MM.1S (cell line): ENCODE measurements around the gene NCS1.

Source experiments
- DNase-seq: peaks from one replicate; pipeline ENCODE4 v3.0.0-alpha.2; 2015
- H2AFZ ChIP-seq: fragments of 300-600 bp; sonication (generic); 2 replicates; pipeline ENCODE4 v1.6.0; 2016; ENCODE audit warnings: antibody characterized with exemption, low read length
- H3F3A ChIP-seq: fragments of 300-600 bp; sonication (generic); 2 replicates; pipeline ENCODE4 v1.6.1; 2016; ENCODE audit warnings: mild to moderate bottlenecking, antibody characterized with exemption, low read length, moderate library complexity, mixed read lengths; ENCODE audit not compliant: insufficient read depth
- H3K27ac ChIP-seq: fragments of 300-600 bp; sonication (generic); 2 replicates; pipeline ENCODE4 v1.5.1; 2016; ENCODE audit warnings: mild to moderate bottlenecking, low read length
- H3K27me3 ChIP-seq: fragments of 300-600 bp; sonication (generic); replicated peaks from 2 replicates; pipeline ENCODE4 v1.6.0; 2016; ENCODE audit warnings: low read length; ENCODE audit not compliant: insufficient read depth
- H3K36me3 ChIP-seq: fragments of 300-600 bp; sonication (generic); replicated peaks from 2 replicates; pipeline ENCODE4 v1.6.1; 2016; ENCODE audit warnings: mild to moderate bottlenecking, low read length, mixed read lengths; ENCODE audit not compliant: insufficient read depth
- H3K4me1 ChIP-seq: fragments of 300-600 bp; sonication (generic); 2 replicates; pipeline ENCODE4 v1.6.1; 2016; ENCODE audit warnings: low read length, mixed read lengths
- H3K4me2 ChIP-seq: fragments of 300-600 bp; sonication (generic); 2 replicates; pipeline ENCODE4 v1.6.0; 2016; ENCODE audit warnings: low read depth, low read length
- H3K4me3 ChIP-seq: fragments of 300-600 bp; sonication (generic); 2 replicates; pipeline ENCODE4 v1.5.1; 2016; ENCODE audit warnings: low read length, mixed read lengths
- H3K79me2 ChIP-seq: fragments of 300-600 bp; sonication (generic); 2 replicates; pipeline ENCODE4 v1.6.1; 2016; ENCODE audit warnings: mixed run types, low read length, mixed read lengths
- H3K9ac ChIP-seq: fragments of 300-600 bp; sonication (generic); 2 replicates; pipeline ENCODE4 v1.6.1; 2016; ENCODE audit warnings: low read length, mixed read lengths
- H3K9me2 ChIP-seq: fragments of 300-600 bp; sonication (generic); replicated peaks from 2 replicates; pipeline ENCODE4 v1.6.1; 2016; ENCODE audit warnings: mild to moderate bottlenecking, low read length, mixed read lengths; ENCODE audit not compliant: insufficient read depth
- H3K9me3 ChIP-seq: fragments of 300-600 bp; sonication (generic); replicated peaks from 2 replicates; pipeline ENCODE4 v1.6.1; 2016; ENCODE audit warnings: mild to moderate bottlenecking, low read length, mixed read lengths; ENCODE audit not compliant: insufficient read depth
- H4K20me1 ChIP-seq: fragments of 300-600 bp; sonication (generic); 2 replicates; pipeline ENCODE4 v1.6.1; 2016; ENCODE audit warnings: mild to moderate bottlenecking, low read length, moderate library complexity, mixed read lengths; ENCODE audit not compliant: insufficient read depth
- EZH2 ChIP-seq: fragments of 300-600 bp; sonication (generic); optimal IDR thresholded peaks from 2 replicates; pipeline ENCODE3; 2017; ENCODE audit warnings: low read depth, mild to moderate bottlenecking, antibody characterized with exemption, low read length, mixed read lengths
- EZH2phosphoT487 ChIP-seq: fragments of 300-600 bp; sonication (generic); IDR thresholded peaks from 2 replicates; pipeline ENCODE4 v1.6.1; 2018; ENCODE audit warnings: antibody characterized with exemption, low read length
- TF ChIP-seq, protein P1 (sequence below): fragments of 300-600 bp; sonication (generic); IDR thresholded peaks from 2 replicates; pipeline ENCODE4 v1.5.1; 2016; ENCODE audit warnings: antibody characterized with exemption, low read length, mixed read lengths

NCS1 gene

DNA sequence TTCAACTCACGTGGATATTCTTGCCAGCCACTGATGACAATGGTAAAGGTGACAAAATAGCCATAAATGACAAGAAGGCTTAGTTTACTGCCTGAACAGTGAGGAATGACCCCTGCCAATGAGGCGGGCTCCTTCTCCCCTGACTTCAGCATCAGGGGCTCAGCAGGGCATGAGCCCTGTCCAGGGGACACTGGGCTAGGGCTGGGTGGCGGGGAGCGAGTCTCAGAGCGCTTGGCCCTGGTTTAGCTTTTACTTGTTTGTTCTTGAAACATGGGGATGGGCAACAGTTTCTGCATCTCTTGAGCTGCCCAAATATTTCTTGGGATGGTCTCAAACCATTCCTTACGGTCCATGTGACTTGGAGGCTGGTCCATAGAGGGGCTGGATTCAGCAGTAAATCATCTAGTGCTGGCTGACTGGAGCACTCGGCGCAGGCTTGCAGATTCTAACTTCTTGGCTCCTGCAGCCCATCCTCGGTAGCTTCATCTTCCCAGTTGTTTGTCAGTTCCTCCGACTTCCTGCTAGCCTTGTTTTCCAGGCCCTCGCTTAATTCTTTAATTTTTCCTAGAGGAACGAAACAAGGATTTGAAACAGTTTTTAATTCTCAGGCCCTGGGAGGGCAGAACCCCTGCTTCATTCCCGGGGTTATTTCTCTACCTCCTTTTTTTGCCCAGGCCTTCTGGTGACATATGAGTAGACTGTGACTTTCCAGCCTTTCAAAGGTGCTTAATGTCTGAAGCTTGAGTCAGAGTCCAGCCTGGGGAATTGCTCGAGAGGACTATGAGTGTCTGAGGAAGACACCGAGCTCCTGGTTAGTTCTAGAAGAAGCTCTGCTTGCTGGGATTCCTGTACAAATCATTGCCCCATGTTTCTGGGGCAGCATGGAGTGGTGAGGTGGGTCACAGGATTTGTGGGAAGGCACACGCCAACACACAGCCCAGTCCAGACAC lies 88.9 kb downstream of the NCS1 start:
- Histone ChIP-seq H3K4me3 (no peak overlapping the region), H3K9me2 (no peaks in the 10 kb centered on the region), H3K27ac (no peak overlapping the region), H3K79me2 (no peaks in the 10 kb centered on the region), H3K9ac (no peak overlapping the region), H3K4me2 (no peak overlapping the region), H3K4me1 (no peaks in the 10 kb centered on the region), H2AFZ (no peak overlapping the region), H3K9me3 (no peaks in the 10 kb centered on the region), H3F3A (no peaks in the 10 kb centered on the region), H3K27me3 (peaks cover 88% of the 10 kb centered on the region), H4K20me1 (no peaks in the 10 kb centered on the region), H3K36me3 (no peaks in the 10 kb centered on the region)
- DNase-seq = no peak
- TF ChIP-seq EZH2 = no peak
- TF ChIP-seq, protein P1, sequence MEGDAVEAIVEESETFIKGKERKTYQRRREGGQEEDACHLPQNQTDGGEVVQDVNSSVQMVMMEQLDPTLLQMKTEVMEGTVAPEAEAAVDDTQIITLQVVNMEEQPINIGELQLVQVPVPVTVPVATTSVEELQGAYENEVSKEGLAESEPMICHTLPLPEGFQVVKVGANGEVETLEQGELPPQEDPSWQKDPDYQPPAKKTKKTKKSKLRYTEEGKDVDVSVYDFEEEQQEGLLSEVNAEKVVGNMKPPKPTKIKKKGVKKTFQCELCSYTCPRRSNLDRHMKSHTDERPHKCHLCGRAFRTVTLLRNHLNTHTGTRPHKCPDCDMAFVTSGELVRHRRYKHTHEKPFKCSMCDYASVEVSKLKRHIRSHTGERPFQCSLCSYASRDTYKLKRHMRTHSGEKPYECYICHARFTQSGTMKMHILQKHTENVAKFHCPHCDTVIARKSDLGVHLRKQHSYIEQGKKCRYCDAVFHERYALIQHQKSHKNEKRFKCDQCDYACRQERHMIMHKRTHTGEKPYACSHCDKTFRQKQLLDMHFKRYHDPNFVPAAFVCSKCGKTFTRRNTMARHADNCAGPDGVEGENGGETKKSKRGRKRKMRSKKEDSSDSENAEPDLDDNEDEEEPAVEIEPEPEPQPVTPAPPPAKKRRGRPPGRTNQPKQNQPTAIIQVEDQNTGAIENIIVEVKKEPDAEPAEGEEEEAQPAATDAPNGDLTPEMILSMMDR = no peak
- no peak for TF ChIP-seq EZH2phosphoT487

DNA sequence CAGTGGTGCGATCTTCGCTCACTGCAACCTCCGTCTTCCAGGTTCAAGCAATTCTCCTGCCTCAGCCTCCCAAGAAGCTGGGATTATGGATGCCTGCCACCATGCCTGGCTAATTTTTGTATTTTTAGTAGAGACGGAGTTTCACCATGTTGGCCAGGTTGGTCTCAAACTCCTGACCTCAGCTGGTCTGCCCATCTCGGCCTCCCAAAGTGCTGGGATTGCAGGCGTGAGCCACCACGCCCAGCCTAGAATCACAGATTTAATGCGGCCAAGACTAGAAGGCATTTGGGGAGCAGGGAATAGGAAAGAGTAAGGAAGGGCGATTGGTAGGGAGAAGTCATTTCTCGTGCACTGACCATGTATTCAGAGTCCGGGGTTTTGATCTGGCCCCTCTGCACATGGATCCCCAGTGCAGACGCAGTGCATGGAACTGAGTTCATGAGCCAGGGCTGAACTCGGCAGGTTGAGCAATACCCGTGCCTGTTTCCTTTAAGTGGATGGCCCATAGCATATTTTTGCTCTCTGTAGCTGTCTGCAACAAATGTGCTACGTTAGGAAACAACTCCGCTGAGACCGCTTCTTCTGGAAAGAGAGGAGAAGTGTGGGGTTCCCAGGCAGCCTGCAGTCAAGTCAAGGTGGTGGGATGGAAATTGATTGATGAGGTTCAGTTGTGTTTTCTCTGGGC lies 90.0 kb downstream of the NCS1 start:
- TF ChIP-seq, protein P1 = no peak
- TF ChIP-seq EZH2 (no peak), EZH2phosphoT487 (no peak)
- Histone ChIP-seq H3K27me3 (peaks cover 96% of the 10 kb centered on the region), H3K36me3 (no peaks in the 10 kb centered on the region)

DNA sequence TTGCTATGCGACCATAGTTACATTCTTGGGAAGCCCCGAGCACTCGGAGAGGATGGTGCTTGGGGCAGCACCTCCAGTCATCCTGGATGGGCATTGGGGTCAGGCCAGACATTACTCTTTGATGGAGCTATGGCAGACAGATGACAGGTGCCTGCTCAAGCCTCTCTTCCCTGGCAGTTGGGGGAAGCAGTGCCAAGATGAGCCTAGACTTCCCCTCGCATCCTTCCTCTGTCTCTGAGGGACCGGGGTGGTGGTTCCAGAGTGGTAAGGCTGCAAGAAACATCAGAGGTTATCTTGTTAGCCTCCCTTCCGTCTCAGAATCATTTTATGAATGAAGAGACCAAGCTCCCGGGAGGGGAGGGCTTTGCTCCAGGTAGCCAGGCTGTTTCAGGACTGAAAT lies 90.6 kb downstream of the NCS1 start:
- H3K4me1 ChIP-seq = no peaks in the 10 kb centered on the region
- no peaks in the 10 kb centered on the region for H3K9me3 ChIP-seq
- no peak overlapping the region for H3K4me2 ChIP-seq
- no peaks in the 10 kb centered on the region for H3F3A ChIP-seq
- no peaks in the 10 kb centered on the region for H3K79me2 ChIP-seq
- H3K27me3 ChIP-seq = peaks cover 98% of the 10 kb centered on the region
- no peaks in the 10 kb centered on the region for H3K9me2 ChIP-seq
- no peak overlapping the region for H2AFZ ChIP-seq
- H3K36me3 ChIP-seq = no peaks in the 10 kb centered on the region
- H3K27ac ChIP-seq = no peak overlapping the region
- no peak for DNase-seq
- no peak for TF ChIP-seq EZH2phosphoT487
- TF ChIP-seq EZH2 = no peak
- TF ChIP-seq, protein P1 = no peak
- H4K20me1 ChIP-seq = no peaks in the 10 kb centered on the region
- H3K4me3 ChIP-seq = no peak overlapping the region
- H3K9ac ChIP-seq = no peak overlapping the region

More for the DNA sequence above, 90.0 kb downstream of the NCS1 start:
- no peak for DNase-seq
- Histone ChIP-seq H3K9me2 (no peaks in the 10 kb centered on the region), H3K4me1 (no peaks in the 10 kb centered on the region), H3K9me3 (no peaks in the 10 kb centered on the region), H2AFZ (no peak overlapping the region), H3F3A (no peaks in the 10 kb centered on the region), H3K27ac (no peak overlapping the region), H3K9ac (no peak overlapping the region), H3K4me3 (no peak overlapping the region), H4K20me1 (no peaks in the 10 kb centered on the region), H3K4me2 (no peak overlapping the region), H3K79me2 (no peaks in the 10 kb centered on the region)
